Stomach (tissue), 4 donors: Measurements from ENCODE around the gene LRP1B.

Experiments used
- CTCF ChIP-seq, 7 experiments: fragments of 450-650 bp in 4 of 7; fragments of 200-600 bp in 3 of 7; sonication (generic) in 3 of 7; IDR thresholded peaks; one replicate each; pipeline ENCODE4 v1.5.1; 2016 to 2019; ENCODE audit warnings: antibody characterized with exemption in 7 of 7, control low read depth in 2 of 7, mild to moderate bottlenecking in 1 of 7
- EP300 ChIP-seq: sonication (generic); formaldehyde crosslinking; IDR thresholded peaks from one replicate; pipeline ENCODE4 v1.6.1; 2017; ENCODE audit warnings: antibody characterized with exemption
- POLR2A ChIP-seq, 4 donors: fragments of 450-650 bp; IDR thresholded peaks; one replicate each; pipeline ENCODE4 v1.6.1; 2016; ENCODE audit warnings: antibody characterized with exemption in 4 of 4, control low read depth in 2 of 4, mild to moderate bottlenecking in 1 of 4, moderate library complexity in 1 of 4
- POLR2AphosphoS5 ChIP-seq, 3 donors: sonication (generic); formaldehyde crosslinking; IDR thresholded peaks; one replicate each; pipeline ENCODE4 v1.6.1; 2016; ENCODE audit warnings: antibody characterized with exemption in 3 of 3

- TF ChIP-seq POLR2AphosphoS5 (IDR thresholded peaks at IDR 0.05) (no peak), EP300 (no peak), CTCF (IDR thresholded peaks at IDR 0.05) (no peak), POLR2A (IDR thresholded peaks at IDR 0.05) (no peak)
Measured at GRCh38 chr2:141900826-141901225, 230.0 kb downstream of the LRP1B start.
